ENCODE data around the gene SLC22A23.

Gene SLC22A23

DNA sequence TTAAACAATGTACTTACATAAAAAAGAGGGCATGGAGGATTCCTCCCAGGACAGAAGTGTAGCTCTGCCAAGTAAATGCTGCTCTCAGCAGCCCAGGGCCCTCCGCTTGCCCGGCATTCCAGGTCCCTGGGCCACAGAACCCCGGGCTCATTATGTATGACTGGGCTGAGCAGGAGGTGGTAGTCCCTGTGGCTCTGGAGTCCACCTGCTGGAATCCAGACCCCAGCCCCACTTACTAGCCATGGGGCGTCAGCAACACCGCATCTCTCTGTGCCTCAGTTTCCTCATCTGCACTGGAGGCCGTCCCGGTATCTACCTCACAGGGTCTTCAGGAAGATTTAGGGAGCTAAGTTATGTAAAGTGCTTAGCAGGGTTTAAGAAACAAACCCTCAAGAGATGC is 142.7 kb downstream of the SLC22A23 start:
- Histone ChIP-seq H3K9me2 (replicated peaks; ENCODE audit: insufficient read depth, low read length) (no peaks in the 10 kb centered on the region), H4K20me1 (ENCODE audit: insufficient read depth, low read length) (no peaks in the 10 kb centered on the region), H3K4me2 (ENCODE audit: low read depth, low read length) (no peak overlapping the region), H3K4me3 (ENCODE audit: low read length) (no peak overlapping the region), H3K9me3 (replicated peaks; ENCODE audit: insufficient read depth, low read length) (no peaks in the 10 kb centered on the region), H3K79me2 (ENCODE audit: low read length) (no peaks in the 10 kb centered on the region), H3K36me3 (replicated peaks; ENCODE audit: insufficient read depth, low read length) (no peaks in the 10 kb centered on the region), H3K9ac (ENCODE audit: low read length) (no peak overlapping the region), H3F3A (ENCODE audit: insufficient read depth, low read length) (no peaks in the 10 kb centered on the region), H3K4me1 (ENCODE audit: low read length) (no peaks in the 10 kb centered on the region), H2AFZ (ENCODE audit: low read length) (no peak overlapping the region), H3K27me3 (replicated peaks; ENCODE audit: insufficient read depth, low read length) (no peaks in the 10 kb centered on the region), H3K27ac (ENCODE audit: low read length) (no peak overlapping the region)
- DNase-seq: no peak
- TF ChIP-seq EZH2phosphoT487 (IDR thresholded peaks at IDR 0.05; ENCODE audit: low read length): no peak
- no peak for TF ChIP-seq EZH2 (optimal IDR thresholded peaks at IDR 0.05; ENCODE audit: low read depth, low read length)
- TF ChIP-seq, protein P1, sequence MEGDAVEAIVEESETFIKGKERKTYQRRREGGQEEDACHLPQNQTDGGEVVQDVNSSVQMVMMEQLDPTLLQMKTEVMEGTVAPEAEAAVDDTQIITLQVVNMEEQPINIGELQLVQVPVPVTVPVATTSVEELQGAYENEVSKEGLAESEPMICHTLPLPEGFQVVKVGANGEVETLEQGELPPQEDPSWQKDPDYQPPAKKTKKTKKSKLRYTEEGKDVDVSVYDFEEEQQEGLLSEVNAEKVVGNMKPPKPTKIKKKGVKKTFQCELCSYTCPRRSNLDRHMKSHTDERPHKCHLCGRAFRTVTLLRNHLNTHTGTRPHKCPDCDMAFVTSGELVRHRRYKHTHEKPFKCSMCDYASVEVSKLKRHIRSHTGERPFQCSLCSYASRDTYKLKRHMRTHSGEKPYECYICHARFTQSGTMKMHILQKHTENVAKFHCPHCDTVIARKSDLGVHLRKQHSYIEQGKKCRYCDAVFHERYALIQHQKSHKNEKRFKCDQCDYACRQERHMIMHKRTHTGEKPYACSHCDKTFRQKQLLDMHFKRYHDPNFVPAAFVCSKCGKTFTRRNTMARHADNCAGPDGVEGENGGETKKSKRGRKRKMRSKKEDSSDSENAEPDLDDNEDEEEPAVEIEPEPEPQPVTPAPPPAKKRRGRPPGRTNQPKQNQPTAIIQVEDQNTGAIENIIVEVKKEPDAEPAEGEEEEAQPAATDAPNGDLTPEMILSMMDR (IDR thresholded peaks at IDR 0.05; ENCODE audit: low read length): no peak

DNA sequence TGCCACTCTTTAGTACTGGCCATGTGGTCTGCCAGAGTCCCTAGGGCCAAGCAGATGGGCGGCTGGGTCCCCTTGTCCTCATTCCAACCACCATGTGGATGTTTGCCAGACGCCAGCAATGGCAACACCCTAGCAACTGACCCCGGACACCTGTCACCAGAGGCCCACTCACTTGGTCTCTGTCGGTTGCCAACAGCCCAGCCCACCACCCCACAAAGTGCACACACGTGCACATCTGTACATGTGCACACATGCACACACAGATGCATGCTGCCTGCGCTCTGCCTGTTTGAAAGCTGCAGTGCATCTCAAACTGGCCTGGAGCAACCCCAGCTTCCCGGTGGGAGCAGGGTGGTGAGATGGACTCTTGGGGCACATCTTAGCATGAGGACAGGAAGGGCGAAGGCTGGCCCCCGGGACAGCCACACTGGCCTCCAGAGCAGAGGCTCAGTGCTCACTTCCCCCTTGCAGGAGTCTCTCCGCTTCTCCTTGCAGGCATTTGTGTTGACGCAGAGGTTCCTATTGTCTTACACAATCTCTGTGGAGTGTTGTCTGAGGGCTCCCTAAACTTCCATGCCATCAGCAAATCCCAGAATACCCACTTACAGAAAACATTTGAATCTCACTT is 144.1 kb downstream of the SLC22A23 start:
- H2AFZ ChIP-seq (ENCODE audit: low read length): no peak overlapping the region
- no peak overlapping the region for H3K27ac ChIP-seq (ENCODE audit: low read length)
- H3K9me3 ChIP-seq (replicated peaks; ENCODE audit: insufficient read depth, low read length): no peaks in the 10 kb centered on the region
- no peak overlapping the region for H3K4me3 ChIP-seq (ENCODE audit: low read length)
- H3F3A ChIP-seq (ENCODE audit: insufficient read depth, low read length): no peaks in the 10 kb centered on the region
- no peaks in the 10 kb centered on the region for H3K4me1 ChIP-seq (ENCODE audit: low read length)
- no peak overlapping the region for H3K9ac ChIP-seq (ENCODE audit: low read length)
- H3K9me2 ChIP-seq (replicated peaks; ENCODE audit: insufficient read depth, low read length): no peaks in the 10 kb centered on the region
- no peak for TF ChIP-seq EZH2phosphoT487 (IDR thresholded peaks at IDR 0.05; ENCODE audit: low read length)
- no peak for TF ChIP-seq EZH2 (optimal IDR thresholded peaks at IDR 0.05; ENCODE audit: low read depth, low read length)
- TF ChIP-seq, protein P1 (IDR thresholded peaks at IDR 0.05; ENCODE audit: low read length): no peak
- H3K27me3 ChIP-seq (replicated peaks; ENCODE audit: insufficient read depth, low read length): no peaks in the 10 kb centered on the region
- no peaks in the 10 kb centered on the region for H3K36me3 ChIP-seq (replicated peaks; ENCODE audit: insufficient read depth, low read length)
- H3K4me2 ChIP-seq (ENCODE audit: low read depth, low read length): no peak overlapping the region
- H4K20me1 ChIP-seq (ENCODE audit: insufficient read depth, low read length): no peaks in the 10 kb centered on the region
- no peaks in the 10 kb centered on the region for H3K79me2 ChIP-seq (ENCODE audit: low read length)
- DNase-seq: no peak

DNA sequence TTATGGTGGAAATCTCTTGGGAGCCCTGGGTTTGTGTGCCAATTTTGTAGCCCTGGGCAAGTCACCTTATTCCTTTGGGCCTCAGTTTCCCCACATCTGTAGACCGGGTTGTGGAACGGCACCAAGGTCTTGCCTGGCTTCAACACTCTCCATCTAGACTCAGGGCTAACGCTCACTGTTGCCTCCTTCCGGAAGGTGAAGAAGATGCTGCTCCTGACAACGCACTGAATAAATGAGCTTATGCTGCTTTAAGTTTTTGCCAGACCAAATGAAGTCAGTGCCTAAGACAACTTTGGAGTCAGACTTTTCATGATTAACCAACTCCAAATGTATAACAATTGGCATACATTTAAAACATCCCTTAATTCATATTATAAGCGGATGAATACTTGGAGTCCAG is 145.0 kb downstream of the SLC22A23 start:
- DNase-seq: no peak
- Histone ChIP-seq H2AFZ (ENCODE audit: low read length) (no peak overlapping the region), H4K20me1 (ENCODE audit: insufficient read depth, low read length) (no peaks in the 10 kb centered on the region), H3K4me3 (ENCODE audit: low read length) (no peak overlapping the region), H3K36me3 (replicated peaks; ENCODE audit: insufficient read depth, low read length) (no peaks in the 10 kb centered on the region), H3K27me3 (replicated peaks; ENCODE audit: insufficient read depth, low read length) (no peaks in the 10 kb centered on the region), H3K9me3 (replicated peaks; ENCODE audit: insufficient read depth, low read length) (no peaks in the 10 kb centered on the region), H3K9me2 (replicated peaks; ENCODE audit: insufficient read depth, low read length) (no peaks in the 10 kb centered on the region), H3K9ac (ENCODE audit: low read length) (no peak overlapping the region), H3F3A (ENCODE audit: insufficient read depth, low read length) (no peaks in the 10 kb centered on the region), H3K4me2 (ENCODE audit: low read depth, low read length) (no peak overlapping the region), H3K27ac (ENCODE audit: low read length) (no peak overlapping the region), H3K79me2 (ENCODE audit: low read length) (no peaks in the 10 kb centered on the region), H3K4me1 (ENCODE audit: low read length) (no peaks in the 10 kb centered on the region)
- TF ChIP-seq, protein P1 (IDR thresholded peaks at IDR 0.05; ENCODE audit: low read length): no peak

Measured in MM.1S (cell line).